ENCODE data around the gene STMP1.

DNA sequence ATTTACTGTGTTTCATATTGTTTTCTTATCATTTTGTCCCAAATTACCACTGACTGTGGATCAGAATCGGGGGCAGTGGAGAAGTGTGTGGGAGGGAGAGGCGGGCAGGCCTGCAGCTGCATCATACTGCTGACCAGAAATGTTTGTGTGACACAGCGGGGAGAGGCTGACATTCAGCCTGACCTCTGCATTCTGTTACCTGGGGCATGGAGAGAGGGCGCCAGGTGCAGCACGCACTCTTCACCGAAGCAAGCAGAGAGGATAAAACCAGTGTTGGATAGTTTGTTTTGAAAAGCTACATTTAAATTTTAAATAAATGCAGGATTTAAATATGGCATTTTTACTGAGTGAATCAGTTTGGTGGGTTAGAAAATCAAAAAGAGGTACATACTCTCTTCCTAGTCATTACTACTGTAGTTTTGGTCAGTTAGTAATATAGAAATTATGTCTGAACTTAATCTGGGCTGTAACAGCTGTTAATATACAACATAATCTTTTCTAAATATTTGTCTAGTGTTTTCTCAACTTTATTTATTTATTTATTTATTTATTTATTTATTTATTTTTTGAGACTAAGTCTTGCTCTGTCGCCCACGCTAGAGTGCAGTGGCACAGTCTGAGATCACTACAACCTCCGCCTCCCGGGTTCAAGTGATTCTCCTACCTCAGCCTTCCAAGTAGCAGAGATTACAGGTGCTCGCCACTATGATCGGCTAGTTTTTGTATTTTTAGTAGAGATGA is 8.8 kb upstream of the STMP1 start:
- TF ChIP-seq POLR2A (IDR thresholded peaks at IDR 0.05) (no peak), CTCF (IDR thresholded peaks at IDR 0.05) (no peak)
